Small intestine (tissue), 7 donors: Measurements from ENCODE around the gene HSPG2. TPM values are rescaled to one million over a fixed set of nuclear protein-coding genes. Genes with fewer than 3 reads are reported as not detected.
"Not testable (repeated sequence)": the region's sequence is repeated elsewhere in the genome, so short reads cannot be mapped to it uniquely, and the experiment has no call there.

Experiments
- DNase-seq, 2 donors: peaks; one replicate each; pipeline versions ENCODE4 v3.0.0 to v3.0.0-alpha.2; 2013
- FAIRE-seq: peaks from 2 replicates; lab custom pipeline; 2012; peaks lifted over from hg19 to GRCh38; lab: Jason Lieb, UNC
- H3K27ac ChIP-seq, 3 donors: one replicate each; pipeline ENCODE4 v1.5.1; 2013; ENCODE audit warnings: low read length in 2 of 3, mild to moderate bottlenecking in 2 of 3, control low read depth in 1 of 3, inconsistent platforms in 1 of 3, low read depth in 1 of 3, moderate library complexity in 1 of 3
- H3K27me3 ChIP-seq, 3 donors: one replicate each; pipeline ENCODE4 v1.6.1; 2013; ENCODE audit warnings: low read length in 3 of 3, inconsistent platforms in 1 of 3; ENCODE audit not compliant: control insufficient read depth in 3 of 3, insufficient read depth in 3 of 3
- H3K36me3 ChIP-seq, 3 donors: one replicate each; pipeline ENCODE4 v1.6.1; 2013; ENCODE audit warnings: low read length in 3 of 3, inconsistent platforms in 1 of 3, low read depth in 1 of 3, mild to moderate bottlenecking in 1 of 3, moderate library complexity in 1 of 3; ENCODE audit not compliant: control insufficient read depth in 3 of 3, insufficient read depth in 2 of 3
- H3K4me1 ChIP-seq, 3 donors: one replicate each; pipeline ENCODE4 v1.6.1; 2013; ENCODE audit warnings: low read length in 2 of 3, inconsistent platforms in 1 of 3, low read depth in 1 of 3, mild to moderate bottlenecking in 1 of 3, moderate library complexity in 1 of 3; ENCODE audit not compliant: control insufficient read depth in 3 of 3, insufficient read depth in 2 of 3
- H3K4me3 ChIP-seq, 3 donors: one replicate each; pipeline ENCODE4 v1.5.1; 2013; ENCODE audit warnings: low read length in 3 of 3, control low read depth in 1 of 3, inconsistent platforms in 1 of 3, low read depth in 1 of 3, mild to moderate bottlenecking in 1 of 3, moderate library complexity in 1 of 3
- H3K9me3 ChIP-seq, 2 donors: one replicate each; pipeline ENCODE4 v1.6.1; 2013; ENCODE audit warnings: low read depth in 1 of 2, low read length in 1 of 2; ENCODE audit not compliant: control insufficient read depth in 2 of 2, insufficient read depth in 1 of 2
- WGBS, 3 donors: extraction: QIAGEN DNeasy Blood & Tissue Kit; methylation state at CpG; one replicate each; pipeline ENCODE4 v1.1.7; 2013; 5-methylcytosine and 5-hydroxymethylcytosine counted together
- polyA plus RNA-seq, 4 donors: library from polyadenylated mRNA; stranded (reverse) in 3 of 4; unstranded in 1 of 4; fragments of 200-250 nt in 3 of 4; fragments of 120-200 nt in 1 of 4; gene quantifications; one replicate each; pipeline versions ENCODE4 v1.2.1 to v1.2.3, GENCODE V29; 2013
- donor health status: healthy with polysubstance abuse.
- donor health status: control.
- donor health status: control.
- donor health status: Bipolar disorder and iron deficiency.
- donor health status: healthy.

HSPG2 gene
- polyA plus RNA-seq, 4 donors: 3.6 to 82.3 (median 36.3) TPM

- Histone ChIP-seq H3K9me3 (peaks cover 0 to 4% of the 10 kb centered on the region in 2 donors), H3K27me3 (no peaks in the 10 kb centered on the region), H3K4me3 (peak overlapping the region; percentile 77 to 83 (median 77)), H3K27ac (peak overlapping the region; percentile 98 to 99 (median 99)), H3K36me3 (peaks cover 0 to 2% (median 0%) of the 10 kb centered on the region in 3 donors), H3K4me1 (peaks cover 0 to 6% (median 5%) of the 10 kb centered on the region in 3 donors)
- WGBS, 3 donors: 1 to 2% (median 1%) methylated on average over 17 of the region's 17 CpGs
- DNase-seq: peak; percentile 33 to 60
- FAIRE-seq: no peak
Observed at GRCh38 chr1:21781815-21782348, 155.2 kb downstream of the HSPG2 start.

- Histone ChIP-seq H3K4me1 (peaks cover 0 to 6% (median 5%) of the 10 kb centered on the region in 3 donors), H3K27ac (peak overlapping the region in 1 of 3 donors; percentile 39), H3K4me3 (no peak overlapping the region), H3K27me3 (no peaks in the 10 kb centered on the region), H3K36me3 (peaks cover 0 to 7% (median 0%) of the 10 kb centered on the region in 3 donors), H3K9me3 (peaks cover 0 to 4% of the 10 kb centered on the region in 2 donors)
- FAIRE-seq (no peak), DNase-seq (no peak)
- 74 to 89% (median 79%) methylated on average over 12 of the region's 12 CpGs for WGBS, 3 donors
Observed at GRCh38 chr1:21779613-21780521, 157.2 kb downstream of the HSPG2 start.

- peaks cover 0 to 11% (median 0%) of the 10 kb centered on the region in 3 donors for H3K36me3 ChIP-seq
- peaks cover 0 to 6% (median 5%) of the 10 kb centered on the region in 3 donors for H3K4me1 ChIP-seq
- H3K27me3 ChIP-seq: no peaks in the 10 kb centered on the region
- FAIRE-seq (no peak), DNase-seq (no peak)
- no peak overlapping the region for H3K27ac ChIP-seq
- 94 to 99% (median 98%) methylated on average over 2 of the region's 2 CpGs for WGBS, 3 donors
- no peak overlapping the region for H3K4me3 ChIP-seq
- peaks cover 0 to 4% of the 10 kb centered on the region in 2 donors for H3K9me3 ChIP-seq
Observed at GRCh38 chr1:21778405-21778727, 158.7 kb downstream of the HSPG2 start.

GRCh38 chr1:21776925-21777324, 160.2 kb downstream of the HSPG2 start:
- not testable (repeated sequence) for H3K4me1 ChIP-seq, H3K9me3 ChIP-seq, H3K27ac ChIP-seq, DNase-seq, FAIRE-seq, H3K27me3 ChIP-seq, H3K4me3 ChIP-seq
- 76 to 86% (median 85%) methylated on average over 5 of the region's 5 CpGs for WGBS, 3 donors
- peaks cover 0 to 15% (median 0%) of the 10 kb centered on the region in 3 donors for H3K36me3 ChIP-seq

- H3K4me3 ChIP-seq: no peak overlapping the region
- peaks cover 0 to 1% (median under 1%) of the 10 kb centered on the region in 3 donors for H3K4me1 ChIP-seq
- no peaks in the 10 kb centered on the region for H3K27me3 ChIP-seq
- H3K27ac ChIP-seq: no peak overlapping the region
- FAIRE-seq (no peak), DNase-seq (no peak)
- H3K36me3 ChIP-seq: peaks cover 0 to 16% (median 0%) of the 10 kb centered on the region in 3 donors
- H3K9me3 ChIP-seq: peaks cover 0 to 4% of the 10 kb centered on the region in 2 donors
Observed at GRCh38 chr1:21775985-21776562, 161.0 kb downstream of the HSPG2 start.

GRCh38 chr1:21775550-21775914, 161.6 kb downstream of the HSPG2 start:
- no peak overlapping the region for H3K27ac ChIP-seq
- no peak overlapping the region for H3K4me3 ChIP-seq
- WGBS, 3 donors: 49 to 60% (median 51%) methylated on average over 2 of the region's 2 CpGs

GRCh38 chr1:21774835-21775549, 162.1 kb downstream of the HSPG2 start:
- no peak for DNase-seq
- WGBS, 3 donors: 91 to 95% (median 95%) methylated on average over 15 of the region's 15 CpGs
- Histone ChIP-seq H3K36me3 (peaks cover 0 to 17% (median 0%) of the 10 kb centered on the region in 3 donors), H3K27ac (no peak overlapping the region), H3K4me3 (no peak overlapping the region), H3K27me3 (no peaks in the 10 kb centered on the region), H3K9me3 (peaks cover 0 to 4% of the 10 kb centered on the region in 2 donors), H3K4me1 (no peaks in the 10 kb centered on the region)
- no peak for FAIRE-seq

More at GRCh38 chr1:21775550-21775914, 161.6 kb downstream of the HSPG2 start:
- H3K4me1 ChIP-seq: no peaks in the 10 kb centered on the region
- FAIRE-seq (no peak), DNase-seq (no peak)
- peaks cover 0 to 4% of the 10 kb centered on the region in 2 donors for H3K9me3 ChIP-seq
- H3K27me3 ChIP-seq: no peaks in the 10 kb centered on the region
- peaks cover 0 to 17% (median 0%) of the 10 kb centered on the region in 3 donors for H3K36me3 ChIP-seq

- DNase-seq: peak in 1 of 2 donors; percentile 41
- no peak for FAIRE-seq
- Histone ChIP-seq H3K4me1 (no peaks in the 10 kb centered on the region), H3K27me3 (no peaks in the 10 kb centered on the region), H3K36me3 (peaks cover 0 to 23% (median 0%) of the 10 kb centered on the region in 3 donors), H3K9me3 (peaks cover 0 to 4% of the 10 kb centered on the region in 2 donors), H3K27ac (no peak overlapping the region), H3K4me3 (no peak overlapping the region)
- WGBS, 3 donors: 22 to 33% (median 25%) methylated on average over 3 of the region's 3 CpGs
Observed at GRCh38 chr1:21773585-21773984, 163.5 kb downstream of the HSPG2 start.
